ENCODE measurements around the gene GPATCH3. TPM values are rescaled to one million over a fixed set of nuclear protein-coding genes. Genes with fewer than 3 reads are reported as not detected.

The GPATCH3 gene
- total RNA-seq, 2 donors from 2014 or later = 9.2 to 28.2 TPM

- H3K36me3 ChIP-seq = peaks cover 26 to 42% of the 10 kb centered on the region in 2 donors
- intact Hi-C loops (cut with DNase I) = no loop called here
- WGBS = 62% methylated on average over 8 of the region's 8 CpGs
- no peaks in the 10 kb centered on the region for H3K4me1 ChIP-seq (replicated peaks)
- DNase-seq (ENCODE audit: low spot score) = no peak
- H3K27me3 ChIP-seq (replicated peaks; ENCODE audit: insufficient read depth) = no peaks in the 10 kb centered on the region
- TF ChIP-seq CTCF (IDR thresholded peaks at IDR 0.05) (no peak), POLR2A (IDR thresholded peaks at IDR 0.05) (no peak), POLR2AphosphoS5 (IDR thresholded peaks at IDR 0.05) (no peak)
- H3K27ac ChIP-seq = no peak overlapping the region
- H3K9me3 ChIP-seq = no peaks in the 10 kb centered on the region
- H3K4me3 ChIP-seq = no peak overlapping the region
Observed at GRCh38 chr1:26945728-26946127, 45.5 kb upstream of the GPATCH3 start.

GRCh38 chr1:26945138-26945537, 44.9 kb upstream of the GPATCH3 start:
- 50% methylated on average over 2 of the region's 2 CpGs for WGBS
- no peaks in the 10 kb centered on the region for H3K27me3 ChIP-seq (replicated peaks; ENCODE audit: insufficient read depth)
- H3K27ac ChIP-seq = no peak overlapping the region
- H3K9me3 ChIP-seq = no peaks in the 10 kb centered on the region
- no peak overlapping the region for H3K4me3 ChIP-seq
- H3K36me3 ChIP-seq = peaks cover 26 to 42% of the 10 kb centered on the region in 2 donors
- intact Hi-C loops (cut with DNase I) = no loop called here
- DNase-seq (ENCODE audit: low spot score) = no peak
- TF ChIP-seq POLR2AphosphoS5 (IDR thresholded peaks at IDR 0.05) (no peak), POLR2A (IDR thresholded peaks at IDR 0.05) (no peak), CTCF (IDR thresholded peaks at IDR 0.05) (no peak)
- no peaks in the 10 kb centered on the region for H3K4me1 ChIP-seq (replicated peaks)

- intact Hi-C loops (cut with DNase I) = no loop called here
- H3K27me3 ChIP-seq (replicated peaks; ENCODE audit: insufficient read depth) = no peaks in the 10 kb centered on the region
- TF ChIP-seq POLR2AphosphoS5 (IDR thresholded peaks at IDR 0.05) = no peak
- TF ChIP-seq CTCF (IDR thresholded peaks at IDR 0.05) = no peak
- no peak for TF ChIP-seq POLR2A (IDR thresholded peaks at IDR 0.05)
- H3K4me1 ChIP-seq (replicated peaks) = no peaks in the 10 kb centered on the region
- H3K27ac ChIP-seq = no peak overlapping the region
- no peaks in the 10 kb centered on the region for H3K9me3 ChIP-seq
- H3K4me3 ChIP-seq = no peak overlapping the region
- 95% methylated on average over 12 of the region's 12 CpGs for WGBS
- peaks cover 26 to 42% of the 10 kb centered on the region in 2 donors for H3K36me3 ChIP-seq
- no peak for DNase-seq (ENCODE audit: low spot score)
Observed at GRCh38 chr1:26942656-26943055, 42.4 kb upstream of the GPATCH3 start.

GRCh38 chr1:26941311-26941710, 41.0 kb upstream of the GPATCH3 start:
- intact Hi-C loops (cut with DNase I) = no loop called here
- no peak overlapping the region for H3K27ac ChIP-seq
- TF ChIP-seq POLR2A (IDR thresholded peaks at IDR 0.05) (no peak), POLR2AphosphoS5 (IDR thresholded peaks at IDR 0.05) (no peak), CTCF (IDR thresholded peaks at IDR 0.05) (no peak)
- peaks cover 26 to 41% of the 10 kb centered on the region in 2 donors for H3K36me3 ChIP-seq
- no peaks in the 10 kb centered on the region for H3K4me1 ChIP-seq (replicated peaks)
- H3K4me3 ChIP-seq = no peak overlapping the region
- WGBS = 96% methylated on average over 10 of the region's 10 CpGs
- H3K9me3 ChIP-seq = no peaks in the 10 kb centered on the region
- H3K27me3 ChIP-seq (replicated peaks; ENCODE audit: insufficient read depth) = no peaks in the 10 kb centered on the region
- DNase-seq (ENCODE audit: low spot score) = no peak

GRCh38 chr1:26938659-26939025, 38.4 kb upstream of the GPATCH3 start:
- Histone ChIP-seq H3K9me3 (no peaks in the 10 kb centered on the region), H3K27ac (no peak overlapping the region), H3K4me3 (no peak overlapping the region), H3K27me3 (replicated peaks; ENCODE audit: insufficient read depth) (no peaks in the 10 kb centered on the region), H3K36me3 (peaks cover 19 to 20% of the 10 kb centered on the region in 2 donors), H3K4me1 (replicated peaks) (no peaks in the 10 kb centered on the region)
- no peak for DNase-seq (ENCODE audit: low spot score)
- TF ChIP-seq CTCF (IDR thresholded peaks at IDR 0.05) = no peak
- TF ChIP-seq POLR2A (IDR thresholded peaks at IDR 0.05) = no peak
- no peak for TF ChIP-seq POLR2AphosphoS5 (IDR thresholded peaks at IDR 0.05)
- 97% methylated on average over 2 of the region's 2 CpGs for WGBS
- intact Hi-C loops (cut with DNase I) = no loop called here

Measured in prostate gland (tissue), 2 donors.